ENCODE results near the gene RGS19. TPM values are rescaled to one million over a fixed set of nuclear protein-coding genes. Genes with fewer than 3 reads are reported as not detected.

The RGS19 gene
- total RNA-seq, 1 donor = 9.8 TPM

- TF ChIP-seq CTCF (IDR thresholded peaks at IDR 0.05; ENCODE audit: insufficient read depth, low read length) = no peak
- DNase-seq (ENCODE audit: low read depth) = no peak
- no peak overlapping the region for H3K4me3 ChIP-seq (ENCODE audit: low read depth, low read length)
These were observed 8.9 kb downstream of the RGS19 start for GRCh38 chr20:64070244-64070993.

- no peak overlapping the region for H3K4me3 ChIP-seq (ENCODE audit: low read depth, low read length)
- peak; percentile 75 for TF ChIP-seq CTCF (IDR thresholded peaks at IDR 0.05; ENCODE audit: insufficient read depth, low read length)
- DNase-seq (ENCODE audit: low read depth) = no peak
These were observed 9.6 kb downstream of the RGS19 start for GRCh38 chr20:64069614-64070243.

- H3K4me3 ChIP-seq (ENCODE audit: low read depth, low read length) = no peak overlapping the region
- no peak for TF ChIP-seq CTCF (IDR thresholded peaks at IDR 0.05; ENCODE audit: insufficient read depth, low read length)
- DNase-seq (ENCODE audit: low read depth) = no peak
These were observed 10.1 kb downstream of the RGS19 start for GRCh38 chr20:64069209-64069613.

- no peak overlapping the region for H3K4me3 ChIP-seq (ENCODE audit: low read depth, low read length)
- no peak for TF ChIP-seq CTCF (IDR thresholded peaks at IDR 0.05; ENCODE audit: insufficient read depth, low read length)
- no peak for DNase-seq (ENCODE audit: low read depth)
These were observed 10.7 kb downstream of the RGS19 start for GRCh38 chr20:64068386-64069208.

- no peak for DNase-seq (ENCODE audit: low read depth)
- no peak for TF ChIP-seq CTCF (IDR thresholded peaks at IDR 0.05; ENCODE audit: insufficient read depth, low read length)
These were observed 11.5 kb downstream of the RGS19 start for GRCh38 chr20:64067733-64068307.

GRCh38 chr20:64067005-64067632 lies 12.2 kb downstream of the RGS19 start:
- TF ChIP-seq CTCF (IDR thresholded peaks at IDR 0.05; ENCODE audit: insufficient read depth, low read length) = no peak
- DNase-seq (ENCODE audit: low read depth) = no peak
- no peak overlapping the region for H3K4me3 ChIP-seq (ENCODE audit: low read depth, low read length)

More at GRCh38 chr20:64067733-64068307, 11.5 kb downstream of the RGS19 start:
- no peak overlapping the region for H3K4me3 ChIP-seq (ENCODE audit: low read depth, low read length)
